Parathyroid adenoma (tissue), 2 donors: ENCODE results near the gene ABHD11.

Experiments
- H2AFZ ChIP-seq: fragments of 300-600 bp; sonication (generic); one replicate; pipeline ENCODE4 v1.7.0; 2017; ENCODE audit warnings: antibody characterized with exemption, mild to moderate bottlenecking
- H3K27ac ChIP-seq: fragments of 300-600 bp; sonication (generic); one replicate; pipeline ENCODE4 v1.7.0; 2017
- H3K27me3 ChIP-seq: fragments of 300-600 bp; sonication (generic); one replicate; pipeline ENCODE4 v1.7.0; 2017; ENCODE audit warnings: low read length; ENCODE audit not compliant: control insufficient read depth, insufficient read depth
- H3K36me3 ChIP-seq: fragments of 300-600 bp; sonication (generic); one replicate; pipeline ENCODE4 v1.7.0; 2017; ENCODE audit warnings: low read length; ENCODE audit not compliant: control insufficient read depth, insufficient read depth
- H3K4me1 ChIP-seq: fragments of 300-600 bp; sonication (generic); one replicate; pipeline ENCODE4 v1.7.0; 2017; ENCODE audit warnings: control low read depth
- H3K4me2 ChIP-seq: fragments of 300-600 bp; sonication (generic); one replicate; pipeline ENCODE4 v1.7.0; 2017; ENCODE audit warnings: low read length
- H3K4me3 ChIP-seq: fragments of 300-600 bp; sonication (generic); one replicate; pipeline ENCODE4 v1.7.0; 2017; ENCODE audit warnings: low read depth, low read length
- H3K79me2 ChIP-seq: fragments of 300-600 bp; sonication (generic); one replicate; pipeline ENCODE4 v1.7.0; 2017; ENCODE audit warnings: control low read depth
- H3K9ac ChIP-seq: fragments of 300-600 bp; sonication (generic); one replicate; pipeline ENCODE4 v1.7.0; 2017; ENCODE audit warnings: mild to moderate bottlenecking
- H3K9me3 ChIP-seq: fragments of 300-600 bp; sonication (generic); one replicate; pipeline ENCODE4 v1.7.0; 2017; ENCODE audit warnings: low read length; ENCODE audit not compliant: control insufficient read depth
- CTCF ChIP-seq: fragments of 300-600 bp; sonication (generic); IDR thresholded peaks from one replicate; pipeline ENCODE4 v1.7.0; 2017; ENCODE audit warnings: antibody characterized with exemption, mild to moderate bottlenecking
- donor health status: primary hyperparathyroidism.

The ABHD11 gene

GRCh38 chr7:73712773-73713172 lies 25.8 kb downstream of the ABHD11 start:
- no peak for TF ChIP-seq CTCF
- no peak overlapping the region for H3K4me3 ChIP-seq
- peaks cover 4% of the 10 kb centered on the region for H3K79me2 ChIP-seq
- H3K27me3 ChIP-seq = no peaks in the 10 kb centered on the region
- no peak overlapping the region for H2AFZ ChIP-seq
- no peaks in the 10 kb centered on the region for H3K36me3 ChIP-seq
- peaks cover 20% of the 10 kb centered on the region for H3K4me1 ChIP-seq
- H3K9me3 ChIP-seq = no peaks in the 10 kb centered on the region
- H3K4me2 ChIP-seq = no peak overlapping the region
- no peak overlapping the region for H3K9ac ChIP-seq
- H3K27ac ChIP-seq = no peak overlapping the region

- Histone ChIP-seq H3K9ac (no peak overlapping the region), H3K9me3 (no peaks in the 10 kb centered on the region), H3K4me1 (peaks cover 4% of the 10 kb centered on the region), H3K36me3 (no peaks in the 10 kb centered on the region), H3K4me3 (no peak overlapping the region), H3K27me3 (no peaks in the 10 kb centered on the region), H3K79me2 (peaks cover 4% of the 10 kb centered on the region), H3K27ac (no peak overlapping the region), H3K4me2 (no peak overlapping the region), H2AFZ (no peak overlapping the region)
- no peak for TF ChIP-seq CTCF
Observed at GRCh38 chr7:73708961-73709549, 29.5 kb downstream of the ABHD11 start.

GRCh38 chr7:73707045-73707631 lies 31.5 kb downstream of the ABHD11 start:
- Histone ChIP-seq H3K36me3 (no peaks in the 10 kb centered on the region), H3K4me1 (no peaks in the 10 kb centered on the region), H2AFZ (no peak overlapping the region), H3K4me2 (no peak overlapping the region), H3K27me3 (no peaks in the 10 kb centered on the region), H3K9me3 (no peaks in the 10 kb centered on the region), H3K27ac (no peak overlapping the region), H3K9ac (no peak overlapping the region), H3K79me2 (no peaks in the 10 kb centered on the region), H3K4me3 (no peak overlapping the region)
- TF ChIP-seq CTCF = no peak

GRCh38 chr7:73706126-73707044 lies 32.2 kb downstream of the ABHD11 start:
- H3K9ac ChIP-seq = no peak overlapping the region
- no peak for TF ChIP-seq CTCF
- H3K27me3 ChIP-seq = no peaks in the 10 kb centered on the region
- H3K36me3 ChIP-seq = no peaks in the 10 kb centered on the region
- H3K27ac ChIP-seq = no peak overlapping the region
- H3K9me3 ChIP-seq = no peaks in the 10 kb centered on the region
- no peak overlapping the region for H3K4me2 ChIP-seq
- no peak overlapping the region for H2AFZ ChIP-seq
- no peaks in the 10 kb centered on the region for H3K4me1 ChIP-seq
- no peaks in the 10 kb centered on the region for H3K79me2 ChIP-seq
- no peak overlapping the region for H3K4me3 ChIP-seq
